Activated T-cell treated with anti-CD3 and anti-CD28 coated beads, Interleukin-2, amount 50 U/mL, for 72 hours (primary cell): ENCODE measurements around the gene CENPO. TPM values are rescaled to one million over a fixed set of nuclear protein-coding genes. Genes with fewer than 3 reads are reported as not detected.
"Not testable (repeated sequence)": the region's sequence is repeated elsewhere in the genome, so short reads cannot be mapped to it uniquely, and the experiment has no call there.

Experiments used
- ATAC-seq, 2 donors: fragments of 150-1000 bp; cut with Tn5 transposase; replicated peaks in 1 of 2; 2 replicates each; pipeline ENCODE4 v1.10.0; 2021; ENCODE audit warnings: moderate library complexity in 2 of 2, mild to moderate bottlenecking in 1 of 2
- DNase-seq, 2 donors: peaks; one replicate each; pipeline ENCODE4 v3.0.0; 2021 to 2022; ENCODE audit warnings: mixed read lengths in 1 of 2
- H3K27ac Mint-ChIP-seq: one replicate; pipeline ENCODE4 v1.8.0; 2022; ENCODE audit warnings: mild to moderate bottlenecking, moderate library complexity, mixed read lengths
- H3K27me3 Mint-ChIP-seq: one replicate; pipeline ENCODE4 v1.8.0; 2022; ENCODE audit warnings: low read depth, mixed read lengths
- H3K36me3 Mint-ChIP-seq, 2 donors: one replicate each; pipeline ENCODE4 v1.8.0; 2022; ENCODE audit warnings: mixed read lengths in 2 of 2, mild to moderate bottlenecking in 1 of 2; ENCODE audit not compliant: insufficient read depth in 2 of 2
- H3K4me1 Mint-ChIP-seq: one replicate; pipeline ENCODE4 v1.8.0; 2022; ENCODE audit warnings: low read depth, mixed read lengths
- H3K4me3 Mint-ChIP-seq, 2 donors: one replicate each; pipeline ENCODE4 v1.8.0; 2022; ENCODE audit warnings: mild to moderate bottlenecking in 2 of 2, mixed read lengths in 2 of 2, moderate library complexity in 2 of 2
- H3K9me3 Mint-ChIP-seq, 2 donors: one replicate each; pipeline ENCODE4 v1.8.0; 2022; ENCODE audit warnings: mixed read lengths in 2 of 2
- total RNA-seq, 2 donors: library from RNA; stranded (reverse); gene quantifications; one replicate each; pipeline ENCODE4 v1.2.3, GENCODE V29; 2022

The CENPO gene
- total RNA-seq, 2 donors from 2014 or later, result 38.6 to 44.1 TPM

- Mint-ChIP-seq H3K9me3 (peaks cover 0 to 2% of the 10 kb centered on the region in 2 donors), H3K27me3 (no peaks in the 10 kb centered on the region), H3K4me3 (no peak overlapping the region), H3K27ac (peak overlapping the region; percentile 22), H3K4me1 (peaks cover 34% of the 10 kb centered on the region), H3K36me3 (peaks cover 18 to 47% of the 10 kb centered on the region in 2 donors)
- ATAC-seq (no peak), DNase-seq (no peak)
Observed at GRCh38 chr2:24797644-24798043, 4.4 kb downstream of the CENPO start.

GRCh38 chr2:24800487-24800886 lies 7.3 kb downstream of the CENPO start:
- H3K4me3 Mint-ChIP-seq, ATAC-seq, DNase-seq, H3K27me3 Mint-ChIP-seq, H3K27ac Mint-ChIP-seq, H3K9me3 Mint-ChIP-seq: not testable (repeated sequence)
- Mint-ChIP-seq H3K4me1 (peaks cover 19% of the 10 kb centered on the region), H3K36me3 (peaks cover 25 to 62% of the 10 kb centered on the region in 2 donors)

GRCh38 chr2:24805811-24806660 lies 12.8 kb downstream of the CENPO start:
- not testable (repeated sequence) for ATAC-seq, H3K27ac Mint-ChIP-seq, H3K4me3 Mint-ChIP-seq, H3K27me3 Mint-ChIP-seq, DNase-seq, H3K9me3 Mint-ChIP-seq
- peaks cover 18 to 49% of the 10 kb centered on the region in 2 donors for H3K36me3 Mint-ChIP-seq
- peaks cover 24% of the 10 kb centered on the region for H3K4me1 Mint-ChIP-seq

- Mint-ChIP-seq H3K36me3 (peaks cover 18 to 46% of the 10 kb centered on the region in 2 donors), H3K27ac (peak overlapping the region; percentile 77), H3K9me3 (peaks cover 0 to 2% of the 10 kb centered on the region in 2 donors), H3K27me3 (no peaks in the 10 kb centered on the region), H3K4me1 (peaks cover 24% of the 10 kb centered on the region), H3K4me3 (no peak overlapping the region)
- no peak for ATAC-seq
- no peak for DNase-seq
Observed at GRCh38 chr2:24806661-24807036, 13.4 kb downstream of the CENPO start.

GRCh38 chr2:24809316-24810007 lies 16.2 kb downstream of the CENPO start:
- ATAC-seq (no peak), DNase-seq (no peak)
- peak overlapping the region; percentile 43 for H3K27ac Mint-ChIP-seq
- peaks cover 24% of the 10 kb centered on the region for H3K4me1 Mint-ChIP-seq
- peaks cover 18 to 44% of the 10 kb centered on the region in 2 donors for H3K36me3 Mint-ChIP-seq
- no peaks in the 10 kb centered on the region for H3K9me3 Mint-ChIP-seq
- H3K27me3 Mint-ChIP-seq, result no peaks in the 10 kb centered on the region
- H3K4me3 Mint-ChIP-seq, result peak overlapping the region in 1 of 2 donors; percentile 48

GRCh38 chr2:24813691-24814137 lies 20.5 kb downstream of the CENPO start:
- H3K36me3 Mint-ChIP-seq, result peaks cover 7 to 35% of the 10 kb centered on the region in 2 donors
- DNase-seq (no peak), ATAC-seq (no peak)
- no peaks in the 10 kb centered on the region for H3K27me3 Mint-ChIP-seq
- no peaks in the 10 kb centered on the region for H3K9me3 Mint-ChIP-seq
- no peak overlapping the region for H3K4me3 Mint-ChIP-seq
- H3K4me1 Mint-ChIP-seq, result peaks cover 9% of the 10 kb centered on the region
- no peak overlapping the region for H3K27ac Mint-ChIP-seq

GRCh38 chr2:24814516-24814915 lies 21.3 kb downstream of the CENPO start:
- no peaks in the 10 kb centered on the region for H3K9me3 Mint-ChIP-seq
- ATAC-seq (no peak), DNase-seq (no peak)
- no peak overlapping the region for H3K4me3 Mint-ChIP-seq
- H3K36me3 Mint-ChIP-seq, result peaks cover 7 to 34% of the 10 kb centered on the region in 2 donors
- H3K4me1 Mint-ChIP-seq, result peaks cover 1% of the 10 kb centered on the region
- H3K27ac Mint-ChIP-seq, result no peak overlapping the region
- no peaks in the 10 kb centered on the region for H3K27me3 Mint-ChIP-seq

GRCh38 chr2:24815171-24815570 lies 21.9 kb downstream of the CENPO start:
- Mint-ChIP-seq H3K36me3 (peaks cover 7 to 32% of the 10 kb centered on the region in 2 donors), H3K27me3 (no peaks in the 10 kb centered on the region), H3K4me1 (no peaks in the 10 kb centered on the region), H3K4me3 (no peak overlapping the region), H3K27ac (no peak overlapping the region), H3K9me3 (no peaks in the 10 kb centered on the region)
- no peak for ATAC-seq
- DNase-seq, result no peak

- H3K4me3 Mint-ChIP-seq, result no peak overlapping the region
- peaks cover 10 to 32% of the 10 kb centered on the region in 2 donors for H3K36me3 Mint-ChIP-seq
- no peak overlapping the region for H3K27ac Mint-ChIP-seq
- DNase-seq (no peak), ATAC-seq (no peak)
- no peaks in the 10 kb centered on the region for H3K9me3 Mint-ChIP-seq
- no peaks in the 10 kb centered on the region for H3K27me3 Mint-ChIP-seq
- no peaks in the 10 kb centered on the region for H3K4me1 Mint-ChIP-seq
Observed at GRCh38 chr2:24816404-24816803, 23.2 kb downstream of the CENPO start.

- no peaks in the 10 kb centered on the region for H3K9me3 Mint-ChIP-seq
- no peak overlapping the region for H3K27ac Mint-ChIP-seq
Observed at GRCh38 chr2:24816884-24817283, 23.7 kb downstream of the CENPO start.

GRCh38 chr2:24818721-24819167 lies 25.5 kb downstream of the CENPO start:
- Mint-ChIP-seq H3K36me3 (peaks cover 7 to 31% of the 10 kb centered on the region in 2 donors), H3K4me3 (no peak overlapping the region), H3K4me1 (no peaks in the 10 kb centered on the region), H3K9me3 (no peaks in the 10 kb centered on the region), H3K27me3 (no peaks in the 10 kb centered on the region), H3K27ac (peak overlapping the region; percentile 33)
- DNase-seq (no peak), ATAC-seq (no peak)

More at GRCh38 chr2:24816884-24817283, 23.7 kb downstream of the CENPO start:
- Mint-ChIP-seq H3K27me3 (no peaks in the 10 kb centered on the region), H3K36me3 (peaks cover 10 to 36% of the 10 kb centered on the region in 2 donors), H3K4me3 (no peak overlapping the region), H3K4me1 (no peaks in the 10 kb centered on the region)
- DNase-seq (no peak), ATAC-seq (no peak)

GRCh38 chr2:24819442-24820174 lies 26.4 kb downstream of the CENPO start:
- H3K27ac Mint-ChIP-seq, result no peak overlapping the region
- H3K4me3 Mint-ChIP-seq, result no peak overlapping the region
- no peak for DNase-seq
- no peaks in the 10 kb centered on the region for H3K9me3 Mint-ChIP-seq
- H3K27me3 Mint-ChIP-seq, result no peaks in the 10 kb centered on the region
- peaks cover 4 to 31% of the 10 kb centered on the region in 2 donors for H3K36me3 Mint-ChIP-seq
- ATAC-seq, result no peak
- H3K4me1 Mint-ChIP-seq, result no peaks in the 10 kb centered on the region

- Mint-ChIP-seq H3K27me3 (no peaks in the 10 kb centered on the region), H3K9me3 (no peaks in the 10 kb centered on the region), H3K27ac (no peak overlapping the region), H3K4me1 (no peaks in the 10 kb centered on the region), H3K4me3 (no peak overlapping the region), H3K36me3 (peaks cover 6 to 32% of the 10 kb centered on the region in 2 donors)
- ATAC-seq (no peak), DNase-seq (no peak)
Observed at GRCh38 chr2:24820175-24820513, 26.9 kb downstream of the CENPO start.
